GM23338 (cell line): ENCODE measurements around the gene PDE1C. TPM values are rescaled to one million over a fixed set of nuclear protein-coding genes. Genes with fewer than 3 reads are reported as not detected.

Source experiments
- ATAC-seq: fragments of 200-7000 bp; cut with Tn5 transposase; 3 replicates; pipeline ENCODE4 v1.9.1; 2020
- DNase-seq: peaks from one replicate; pipeline ENCODE4 v3.0.0-alpha.2; 2015; ENCODE audit warnings: low spot score
- H2AFZ ChIP-seq: fragments of 200-600 bp; sonication (generic); 2 replicates; pipeline ENCODE4 v1.8.0; 2016; ENCODE audit warnings: antibody characterized with exemption, mild to moderate bottlenecking, moderate library complexity
- H3F3A ChIP-seq: fragments of 200-600 bp; sonication (generic); replicated peaks from 2 replicates; pipeline ENCODE4 v1.8.0; 2017; ENCODE audit warnings: antibody characterized with exemption, mixed run types, low read depth
- H3K27ac ChIP-seq: fragments of 200-600 bp; sonication (generic); 2 replicates; pipeline ENCODE4 v1.6.1; 2016; ENCODE audit warnings: low read depth
- H3K27me3 ChIP-seq: fragments of 200-600 bp; sonication (generic); 2 replicates; pipeline ENCODE4 v1.8.0; 2016; ENCODE audit warnings: mild to moderate bottlenecking, mixed run types, moderate library complexity; ENCODE audit not compliant: insufficient read depth
- H3K36me3 ChIP-seq: fragments of 200-600 bp; sonication (generic); 2 replicates; pipeline ENCODE4 v1.8.0; 2016; ENCODE audit warnings: mild to moderate bottlenecking; ENCODE audit not compliant: insufficient read depth
- H3K4me1 ChIP-seq: fragments of 200-600 bp; sonication (generic); 2 replicates; pipeline ENCODE4 v1.8.0; 2016; ENCODE audit warnings: mild to moderate bottlenecking, moderate library complexity; ENCODE audit not compliant: insufficient read depth
- H3K4me2 ChIP-seq: fragments of 200-600 bp; sonication (generic); 2 replicates; pipeline ENCODE4 v1.7.1; 2017; ENCODE audit warnings: mixed run types
- H3K4me3 ChIP-seq: fragments of 200-600 bp; sonication (generic); 2 replicates; pipeline ENCODE4 v1.6.1; 2016; ENCODE audit warnings: mixed run types
- H3K79me2 ChIP-seq: fragments of 200-600 bp; sonication (generic); replicated peaks from 2 replicates; pipeline ENCODE4 v1.8.0; 2017; ENCODE audit warnings: mild to moderate bottlenecking; ENCODE audit not compliant: insufficient read depth
- H3K9me2 ChIP-seq: fragments of 200-600 bp; sonication (generic); 2 replicates; pipeline ENCODE4 v1.8.0; 2017; ENCODE audit not compliant: insufficient read depth
- H4K20me1 ChIP-seq: fragments of 200-600 bp; sonication (generic); replicated peaks from 2 replicates; pipeline ENCODE4 v1.8.0; 2017; ENCODE audit warnings: mild to moderate bottlenecking; ENCODE audit not compliant: insufficient read depth
- H3K27ac Mint-ChIP-seq: 2 replicates; pipeline ENCODE4 v1.8.0; 2020; ENCODE audit warnings: inconsistent platforms, mild to moderate bottlenecking, moderate library complexity, mixed read lengths
- H3K27me3 Mint-ChIP-seq: 3 replicates; pipeline ENCODE4 v1.8.0; 2022; ENCODE audit warnings: low read depth, mild to moderate bottlenecking, moderate library complexity, mixed read lengths, inconsistent platforms; ENCODE audit not compliant: insufficient read depth, poor library complexity
- H3K36me3 Mint-ChIP-seq: 3 replicates; pipeline ENCODE4 v1.8.0; 2021; ENCODE audit warnings: low read depth, mild to moderate bottlenecking, inconsistent platforms, moderate library complexity, mixed read lengths
- H3K4me1 Mint-ChIP-seq: 3 replicates; pipeline ENCODE4 v1.8.0; 2020; ENCODE audit warnings: mild to moderate bottlenecking, inconsistent platforms, mixed read lengths
- H3K4me3 Mint-ChIP-seq: 3 replicates; pipeline ENCODE4 v1.8.0; 2021; ENCODE audit warnings: moderate library complexity, mild to moderate bottlenecking, inconsistent platforms, mixed read lengths
- H3K9me3 Mint-ChIP-seq: 3 replicates; pipeline ENCODE4 v1.8.0; 2020; ENCODE audit warnings: moderate library complexity, mild to moderate bottlenecking, inconsistent platforms, mixed read lengths
- CREB1 ChIP-seq: fragments of 250-450 bp; sonication (Bioruptor Pico); IDR thresholded peaks from 2 replicates; pipeline ENCODE4 v1.5.0; 2020; ENCODE audit warnings: low read depth, mild to moderate bottlenecking, moderate library complexity
- CTCF ChIP-seq, 2 experiments: fragments of 200-600 bp in 1 of 2; sonication (generic) in 1 of 2; conservative IDR thresholded peaks; 2 replicates each; pipeline versions ENCODE4 v1.5.1 to v1.6.1; 2016 to 2017; ENCODE audit warnings: antibody characterized with exemption in 2 of 2, low read depth in 2 of 2, mild to moderate bottlenecking in 2 of 2, moderate library complexity in 1 of 2
- ETS1 ChIP-seq: IDR thresholded peaks from 2 replicates; pipeline ENCODE4 v1.6.1; 2016; ENCODE audit warnings: antibody characterized with exemption
- EZH2 ChIP-seq: fragments of 200-600 bp; sonication (generic); IDR thresholded peaks from one replicate; pipeline ENCODE4 v1.8.0; 2017; ENCODE audit warnings: antibody characterized with exemption, mild to moderate bottlenecking, low read depth; ENCODE audit not compliant: unreplicated experiment
- NANOG ChIP-seq: IDR thresholded peaks from 2 replicates; pipeline ENCODE4 v1.6.1; 2016; ENCODE audit warnings: antibody characterized with exemption, borderline replicate concordance
- POLR2AphosphoS5 ChIP-seq: IDR thresholded peaks from 2 replicates; pipeline ENCODE4 v1.6.1; 2016; ENCODE audit warnings: antibody characterized with exemption, low read depth
- REST ChIP-seq: IDR thresholded peaks from one replicate; pipeline ENCODE4 v1.6.1; 2018; ENCODE audit warnings: antibody characterized with exemption; ENCODE audit not compliant: unreplicated experiment
- STAT1 ChIP-seq: IDR thresholded peaks from one replicate; pipeline ENCODE4 v1.6.1; 2016; ENCODE audit warnings: antibody characterized with exemption; ENCODE audit not compliant: unreplicated experiment
- ZNF331 ChIP-seq: fragments of 250-450 bp; sonication (Bioruptor Pico); IDR thresholded peaks from 2 replicates; pipeline ENCODE4 v1.5.0; 2020; ENCODE audit warnings: low read depth, mild to moderate bottlenecking, moderate library complexity
- polyA plus RNA-seq: library from polyadenylated mRNA; unstranded; fragments of >200 nt; fragmentation: Nextera tagmentation; extraction: Ambion mirVana; gene quantifications from 2 replicates; pipeline ENCODE4 v1.2.1, GENCODE V29; 2016
- total RNA-seq: library from RNA; depleted of rRNA; stranded (reverse); fragments of >200 nt; shearing (Covaris generic); gene quantifications from 2 replicates; pipeline ENCODE4 v1.2.3, GENCODE V29; 2014

The PDE1C gene
- total and polyA plus RNA-seq, 2 experiments from 2014 or later = 0.28 TPM; not detected in 1

- H3K4me1 Mint-ChIP-seq = peaks cover 12% of the 10 kb centered on the region
- H3K27me3 Mint-ChIP-seq = peaks cover 2% of the 10 kb centered on the region
- no peak overlapping the region for H3K27ac Mint-ChIP-seq
- Histone ChIP-seq H3K9me2 (peaks cover 4% of the 10 kb centered on the region; the same call in 1 of the 2 replicates), H3F3A (no peaks in the 10 kb centered on the region), H3K4me1 (peaks cover 4% of the 10 kb centered on the region), H3K79me2 (no peaks in the 10 kb centered on the region), H3K4me3 (no peak overlapping the region), H2AFZ (no peak overlapping the region), H3K27me3 (no peaks in the 10 kb centered on the region), H4K20me1 (no peaks in the 10 kb centered on the region; the same call in 1 of the 2 replicates), H3K27ac (no peak overlapping the region), H3K36me3 (no peaks in the 10 kb centered on the region), H3K4me2 (no peak overlapping the region)
- no peak overlapping the region for H3K4me3 Mint-ChIP-seq
- no peak for TF ChIP-seq ETS1
- H3K9me3 Mint-ChIP-seq = no peaks in the 10 kb centered on the region
- DNase-seq = no peak
- ATAC-seq = no peak
- no peaks in the 10 kb centered on the region for H3K36me3 Mint-ChIP-seq
Observed at GRCh38 chr7:32048970-32049491, 21.2 kb downstream of the PDE1C start.

GRCh38 chr7:32047801-32048200 lies 22.4 kb downstream of the PDE1C start:
- H3K4me1 Mint-ChIP-seq = peaks cover 13% of the 10 kb centered on the region
- Histone ChIP-seq H2AFZ (no peak overlapping the region), H4K20me1 (no peaks in the 10 kb centered on the region; the same call in 1 of the 2 replicates), H3K4me1 (peaks cover 4% of the 10 kb centered on the region), H3K27me3 (no peaks in the 10 kb centered on the region), H3K79me2 (no peaks in the 10 kb centered on the region), H3K4me2 (no peak overlapping the region), H3K4me3 (no peak overlapping the region), H3F3A (no peaks in the 10 kb centered on the region), H3K27ac (no peak overlapping the region), H3K9me2 (peaks cover 4% of the 10 kb centered on the region; the same call in 1 of the 2 replicates), H3K36me3 (no peaks in the 10 kb centered on the region)
- H3K36me3 Mint-ChIP-seq = no peaks in the 10 kb centered on the region
- DNase-seq (no peak), ATAC-seq (no peak)
- H3K27me3 Mint-ChIP-seq = peaks cover 5% of the 10 kb centered on the region
- H3K9me3 Mint-ChIP-seq = no peaks in the 10 kb centered on the region
- H3K4me3 Mint-ChIP-seq = no peak overlapping the region
- H3K27ac Mint-ChIP-seq = no peak overlapping the region
- TF ChIP-seq CREB1 (CRISPR knock-in tag) (no peak), ETS1 (no peak), ZNF331 (no peak), STAT1 (no peak), EZH2 (no peak), NANOG (no peak), POLR2AphosphoS5 (no peak), REST (no peak), CTCF (conservative IDR thresholded peaks at IDR 0.05; ENCODE audit: low read depth in 2 of 2) (no peak)
